Liver (tissue), 3 donors: ENCODE results near the gene MRPL10.

Experiments
- FOXA1 ChIP-seq: IDR thresholded peaks from 2 replicates; pipeline ENCODE4 v1.6.1; 2016; ENCODE audit warnings: antibody characterized with exemption
- GABPA ChIP-seq, 2 donors: IDR thresholded peaks in 1 of 2; conservative IDR thresholded peaks in 1 of 2; 2 replicates each; pipeline ENCODE4 v1.6.1; 2016; ENCODE audit warnings: antibody characterized with exemption in 2 of 2, mild to moderate bottlenecking in 1 of 2, moderate library complexity in 1 of 2
- NR2F2 ChIP-seq: IDR thresholded peaks from 2 replicates; pipeline ENCODE4 v1.6.1; 2016; ENCODE audit warnings: antibody characterized with exemption
- RAD21 ChIP-seq, 2 donors: IDR thresholded peaks; 2 replicates each; pipeline ENCODE4 v1.6.1; 2016; ENCODE audit warnings: antibody characterized with exemption in 2 of 2, mild to moderate bottlenecking in 2 of 2
- RXRA ChIP-seq, 2 donors: IDR thresholded peaks; 2 replicates each; pipeline ENCODE4 v1.6.1; 2017 to 2018; ENCODE audit warnings: antibody characterized with exemption in 2 of 2, mild to moderate bottlenecking in 1 of 2
- SP1 ChIP-seq: IDR thresholded peaks from 2 replicates; pipeline ENCODE4 v1.6.1; 2018; ENCODE audit warnings: antibody characterized with exemption, mild to moderate bottlenecking
- TAF1 ChIP-seq: conservative IDR thresholded peaks from 2 replicates; pipeline ENCODE4 v1.6.1; 2016; ENCODE audit warnings: antibody characterized with exemption, mild to moderate bottlenecking
- YY1 ChIP-seq: IDR thresholded peaks from 2 replicates; pipeline ENCODE4 v1.6.1; 2016; ENCODE audit warnings: antibody characterized with exemption, mild to moderate bottlenecking
- TF ChIP-seq, protein P1 (sequence below): fragments of 150-350 bp; IDR thresholded peaks from 2 replicates; pipeline ENCODE4 v1.5.1; 2017; ENCODE audit warnings: improper control_type of control experiment, low read depth, low read length; ENCODE audit not compliant: missing input control
- TF ChIP-seq, protein P2 (sequence below): IDR thresholded peaks from 2 replicates; pipeline ENCODE4 v1.6.1; 2016; ENCODE audit warnings: antibody characterized with exemption
- TF ChIP-seq, protein P3 (sequence below): IDR thresholded peaks from 2 replicates; pipeline ENCODE4 v1.6.1; 2016; ENCODE audit warnings: antibody characterized with exemption, mild to moderate bottlenecking
- TF ChIP-seq, protein P4 (sequence below): IDR thresholded peaks from 2 replicates; pipeline ENCODE4 v1.6.1; 2016; ENCODE audit warnings: antibody characterized with exemption
- donor health status: healthy.
- donor health status: healthy.

DNA sequence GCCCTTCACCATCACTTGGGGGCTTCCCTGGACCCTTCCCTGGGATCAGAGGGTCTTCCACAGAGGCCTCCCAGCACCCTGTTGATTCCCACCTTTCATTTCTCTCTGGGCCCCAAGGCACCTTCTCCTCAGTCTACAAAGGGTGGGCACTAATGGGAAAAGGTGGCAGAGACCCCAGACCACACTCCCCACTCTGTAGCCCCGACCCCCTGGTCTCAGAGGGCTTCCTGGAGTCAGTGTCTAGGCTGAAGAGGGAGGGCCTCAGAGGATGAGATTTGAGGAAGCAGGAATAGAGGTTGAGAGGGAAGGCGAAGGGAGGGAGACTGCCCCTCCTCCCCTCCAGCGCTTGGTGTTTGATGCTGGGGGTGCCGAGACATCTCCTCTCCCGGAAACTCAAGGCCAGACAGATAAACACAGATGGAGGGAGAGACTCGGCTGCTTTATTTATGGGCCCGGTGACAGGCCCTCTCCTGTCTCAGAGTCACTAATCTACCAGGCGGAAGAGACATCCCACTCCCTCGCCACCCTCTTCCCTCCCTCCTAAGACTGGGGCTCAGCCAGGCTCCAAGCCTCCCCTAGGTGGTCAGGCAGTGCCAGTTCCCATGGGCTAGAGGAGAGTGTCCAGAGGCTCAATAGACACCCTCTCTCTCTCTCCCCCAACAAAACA lies 46.2 kb upstream of the MRPL10 start:
- TF ChIP-seq, protein P1, sequence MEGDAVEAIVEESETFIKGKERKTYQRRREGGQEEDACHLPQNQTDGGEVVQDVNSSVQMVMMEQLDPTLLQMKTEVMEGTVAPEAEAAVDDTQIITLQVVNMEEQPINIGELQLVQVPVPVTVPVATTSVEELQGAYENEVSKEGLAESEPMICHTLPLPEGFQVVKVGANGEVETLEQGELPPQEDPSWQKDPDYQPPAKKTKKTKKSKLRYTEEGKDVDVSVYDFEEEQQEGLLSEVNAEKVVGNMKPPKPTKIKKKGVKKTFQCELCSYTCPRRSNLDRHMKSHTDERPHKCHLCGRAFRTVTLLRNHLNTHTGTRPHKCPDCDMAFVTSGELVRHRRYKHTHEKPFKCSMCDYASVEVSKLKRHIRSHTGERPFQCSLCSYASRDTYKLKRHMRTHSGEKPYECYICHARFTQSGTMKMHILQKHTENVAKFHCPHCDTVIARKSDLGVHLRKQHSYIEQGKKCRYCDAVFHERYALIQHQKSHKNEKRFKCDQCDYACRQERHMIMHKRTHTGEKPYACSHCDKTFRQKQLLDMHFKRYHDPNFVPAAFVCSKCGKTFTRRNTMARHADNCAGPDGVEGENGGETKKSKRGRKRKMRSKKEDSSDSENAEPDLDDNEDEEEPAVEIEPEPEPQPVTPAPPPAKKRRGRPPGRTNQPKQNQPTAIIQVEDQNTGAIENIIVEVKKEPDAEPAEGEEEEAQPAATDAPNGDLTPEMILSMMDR = no peak
- TF ChIP-seq NR2F2 (no peak), FOXA1 (no peak), SP1 (no peak), TAF1 (no peak), RAD21 (IDR thresholded peaks at IDR 0.05) (no peak), RXRA (IDR thresholded peaks at IDR 0.05) (no peak), GABPA (IDR thresholded peaks at IDR 0.05 in 1 of 2, conservative IDR thresholded peaks at IDR 0.05 in 1 of 2) (no peak), YY1 (no peak)
- TF ChIP-seq, protein P2, sequence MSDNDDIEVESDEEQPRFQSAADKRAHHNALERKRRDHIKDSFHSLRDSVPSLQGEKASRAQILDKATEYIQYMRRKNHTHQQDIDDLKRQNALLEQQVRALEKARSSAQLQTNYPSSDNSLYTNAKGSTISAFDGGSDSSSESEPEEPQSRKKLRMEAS = no peak
- TF ChIP-seq, protein P3, sequence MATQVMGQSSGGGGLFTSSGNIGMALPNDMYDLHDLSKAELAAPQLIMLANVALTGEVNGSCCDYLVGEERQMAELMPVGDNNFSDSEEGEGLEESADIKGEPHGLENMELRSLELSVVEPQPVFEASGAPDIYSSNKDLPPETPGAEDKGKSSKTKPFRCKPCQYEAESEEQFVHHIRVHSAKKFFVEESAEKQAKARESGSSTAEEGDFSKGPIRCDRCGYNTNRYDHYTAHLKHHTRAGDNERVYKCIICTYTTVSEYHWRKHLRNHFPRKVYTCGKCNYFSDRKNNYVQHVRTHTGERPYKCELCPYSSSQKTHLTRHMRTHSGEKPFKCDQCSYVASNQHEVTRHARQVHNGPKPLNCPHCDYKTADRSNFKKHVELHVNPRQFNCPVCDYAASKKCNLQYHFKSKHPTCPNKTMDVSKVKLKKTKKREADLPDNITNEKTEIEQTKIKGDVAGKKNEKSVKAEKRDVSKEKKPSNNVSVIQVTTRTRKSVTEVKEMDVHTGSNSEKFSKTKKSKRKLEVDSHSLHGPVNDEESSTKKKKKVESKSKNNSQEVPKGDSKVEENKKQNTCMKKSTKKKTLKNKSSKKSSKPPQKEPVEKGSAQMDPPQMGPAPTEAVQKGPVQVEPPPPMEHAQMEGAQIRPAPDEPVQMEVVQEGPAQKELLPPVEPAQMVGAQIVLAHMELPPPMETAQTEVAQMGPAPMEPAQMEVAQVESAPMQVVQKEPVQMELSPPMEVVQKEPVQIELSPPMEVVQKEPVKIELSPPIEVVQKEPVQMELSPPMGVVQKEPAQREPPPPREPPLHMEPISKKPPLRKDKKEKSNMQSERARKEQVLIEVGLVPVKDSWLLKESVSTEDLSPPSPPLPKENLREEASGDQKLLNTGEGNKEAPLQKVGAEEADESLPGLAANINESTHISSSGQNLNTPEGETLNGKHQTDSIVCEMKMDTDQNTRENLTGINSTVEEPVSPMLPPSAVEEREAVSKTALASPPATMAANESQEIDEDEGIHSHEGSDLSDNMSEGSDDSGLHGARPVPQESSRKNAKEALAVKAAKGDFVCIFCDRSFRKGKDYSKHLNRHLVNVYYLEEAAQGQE = no peak
- TF ChIP-seq, protein P4, sequence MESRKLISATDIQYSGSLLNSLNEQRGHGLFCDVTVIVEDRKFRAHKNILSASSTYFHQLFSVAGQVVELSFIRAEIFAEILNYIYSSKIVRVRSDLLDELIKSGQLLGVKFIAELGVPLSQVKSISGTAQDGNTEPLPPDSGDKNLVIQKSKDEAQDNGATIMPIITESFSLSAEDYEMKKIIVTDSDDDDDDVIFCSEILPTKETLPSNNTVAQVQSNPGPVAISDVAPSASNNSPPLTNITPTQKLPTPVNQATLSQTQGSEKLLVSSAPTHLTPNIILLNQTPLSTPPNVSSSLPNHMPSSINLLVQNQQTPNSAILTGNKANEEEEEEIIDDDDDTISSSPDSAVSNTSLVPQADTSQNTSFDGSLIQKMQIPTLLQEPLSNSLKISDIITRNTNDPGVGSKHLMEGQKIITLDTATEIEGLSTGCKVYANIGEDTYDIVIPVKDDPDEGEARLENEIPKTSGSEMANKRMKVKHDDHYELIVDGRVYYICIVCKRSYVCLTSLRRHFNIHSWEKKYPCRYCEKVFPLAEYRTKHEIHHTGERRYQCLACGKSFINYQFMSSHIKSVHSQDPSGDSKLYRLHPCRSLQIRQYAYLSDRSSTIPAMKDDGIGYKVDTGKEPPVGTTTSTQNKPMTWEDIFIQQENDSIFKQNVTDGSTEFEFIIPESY = no peak
